GM19193 (cell line): ENCODE results near the gene SLC17A7.

Experiments
- POLR2A ChIP-seq: IDR thresholded peaks from 4 replicates; pipeline ENCODE4 v1.6.1; 2011; ENCODE audit not compliant: insufficient read depth, insufficient read length; ENCODE audit errors: extremely low read depth

Gene SLC17A7

GRCh38 chr19:49440439-49441209, 703 bp downstream of the SLC17A7 start:
- no peak for TF ChIP-seq POLR2A

- TF ChIP-seq POLR2A = no peak
These were observed 1.5 kb downstream of the SLC17A7 start for GRCh38 chr19:49439836-49440235.

GRCh38 chr19:49438261-49438660, 3.1 kb downstream of the SLC17A7 start:
- no peak for TF ChIP-seq POLR2A

- TF ChIP-seq POLR2A = no peak
These were observed 4.1 kb downstream of the SLC17A7 start for GRCh38 chr19:49437231-49437630.

GRCh38 chr19:49436381-49437017, 4.8 kb downstream of the SLC17A7 start:
- no peak for TF ChIP-seq POLR2A

GRCh38 chr19:49435670-49436069, 5.7 kb downstream of the SLC17A7 start:
- no peak for TF ChIP-seq POLR2A

GRCh38 chr19:49434907-49435583, 6.3 kb downstream of the SLC17A7 start:
- TF ChIP-seq POLR2A = no peak

GRCh38 chr19:49433240-49433901, 8.0 kb downstream of the SLC17A7 start:
- no peak for TF ChIP-seq POLR2A

GRCh38 chr19:49432141-49433073, 8.9 kb downstream of the SLC17A7 start:
- TF ChIP-seq POLR2A = no peak

- TF ChIP-seq POLR2A = no peak
These were observed 10.0 kb downstream of the SLC17A7 start for GRCh38 chr19:49431330-49431749.

GRCh38 chr19:49430678-49431329, 10.5 kb downstream of the SLC17A7 start:
- no peak for TF ChIP-seq POLR2A

- no peak for TF ChIP-seq POLR2A
These were observed 11.1 kb downstream of the SLC17A7 start for GRCh38 chr19:49430172-49430677.
